Neural cell (in vitro differentiated cells): ENCODE results near the gene GPR141.

Experiments
- EP300 ChIP-seq: fragments of 450-650 bp; conservative IDR thresholded peaks from 2 replicates; pipeline ENCODE4 v1.6.1; 2014; ENCODE audit warnings: antibody characterized with exemption, mild to moderate bottlenecking, moderate library complexity; ENCODE audit not compliant: poor library complexity, severe bottlenecking
- MXI1 ChIP-seq: fragments of 450-650 bp; conservative IDR thresholded peaks from 2 replicates; pipeline ENCODE4 v1.6.1; 2014; ENCODE audit warnings: antibody characterized with exemption, mild to moderate bottlenecking; ENCODE audit not compliant: poor library complexity, severe bottlenecking
- POLR2AphosphoS5 ChIP-seq: IDR thresholded peaks from 2 replicates; pipeline ENCODE4 v1.6.1; 2012
- TAF1 ChIP-seq: IDR thresholded peaks from 2 replicates; pipeline ENCODE4 v1.6.1; 2012; ENCODE audit warnings: low read depth
- TF ChIP-seq, protein P1 (sequence below): fragments of 450-650 bp; IDR thresholded peaks from 2 replicates; pipeline ENCODE4 v1.5.1; 2014; ENCODE audit warnings: antibody characterized with exemption, mild to moderate bottlenecking, moderate library complexity; ENCODE audit not compliant: poor library complexity, severe bottlenecking
- TF ChIP-seq, protein P2 (sequence below): IDR thresholded peaks from 2 replicates; pipeline ENCODE4 v1.6.1; 2012; ENCODE audit warnings: borderline replicate concordance

DNA sequence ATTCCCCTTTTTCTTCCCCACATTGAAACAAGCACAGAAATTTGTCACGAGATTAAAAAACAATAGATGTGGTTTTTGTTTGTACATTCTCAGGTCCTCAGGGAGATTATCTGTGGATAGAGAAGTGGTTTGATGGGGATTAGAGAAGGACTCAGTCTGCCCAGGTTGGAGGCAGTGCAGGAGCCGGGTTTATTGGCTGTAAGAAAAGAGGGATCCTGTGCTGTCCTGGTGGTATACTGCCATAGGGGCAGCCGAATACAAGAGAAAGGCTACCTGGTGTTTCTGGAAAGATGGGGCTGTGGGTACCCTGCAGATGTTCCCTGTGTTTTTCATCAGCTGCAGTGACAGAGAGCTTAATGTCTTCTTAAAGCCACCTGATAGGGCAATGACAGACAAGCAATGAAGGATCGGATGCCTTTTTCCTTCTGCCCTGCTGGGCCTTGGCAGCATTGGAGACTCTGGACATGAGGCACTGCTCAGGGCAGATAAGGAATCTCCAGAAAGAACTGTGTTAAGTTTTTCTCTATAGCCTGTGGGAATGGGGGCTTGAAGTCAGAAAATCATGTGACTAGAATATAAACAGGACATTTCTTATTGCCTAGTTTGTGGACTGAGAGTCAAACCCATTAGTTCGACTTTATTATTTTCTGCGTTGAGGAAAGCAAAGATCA lies 18.1 kb upstream of the GPR141 start:
- TF ChIP-seq, protein P1, sequence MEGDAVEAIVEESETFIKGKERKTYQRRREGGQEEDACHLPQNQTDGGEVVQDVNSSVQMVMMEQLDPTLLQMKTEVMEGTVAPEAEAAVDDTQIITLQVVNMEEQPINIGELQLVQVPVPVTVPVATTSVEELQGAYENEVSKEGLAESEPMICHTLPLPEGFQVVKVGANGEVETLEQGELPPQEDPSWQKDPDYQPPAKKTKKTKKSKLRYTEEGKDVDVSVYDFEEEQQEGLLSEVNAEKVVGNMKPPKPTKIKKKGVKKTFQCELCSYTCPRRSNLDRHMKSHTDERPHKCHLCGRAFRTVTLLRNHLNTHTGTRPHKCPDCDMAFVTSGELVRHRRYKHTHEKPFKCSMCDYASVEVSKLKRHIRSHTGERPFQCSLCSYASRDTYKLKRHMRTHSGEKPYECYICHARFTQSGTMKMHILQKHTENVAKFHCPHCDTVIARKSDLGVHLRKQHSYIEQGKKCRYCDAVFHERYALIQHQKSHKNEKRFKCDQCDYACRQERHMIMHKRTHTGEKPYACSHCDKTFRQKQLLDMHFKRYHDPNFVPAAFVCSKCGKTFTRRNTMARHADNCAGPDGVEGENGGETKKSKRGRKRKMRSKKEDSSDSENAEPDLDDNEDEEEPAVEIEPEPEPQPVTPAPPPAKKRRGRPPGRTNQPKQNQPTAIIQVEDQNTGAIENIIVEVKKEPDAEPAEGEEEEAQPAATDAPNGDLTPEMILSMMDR = no peak
- no peak for TF ChIP-seq EP300
- TF ChIP-seq POLR2AphosphoS5 = no peak
- no peak for TF ChIP-seq MXI1
- TF ChIP-seq, protein P2, sequence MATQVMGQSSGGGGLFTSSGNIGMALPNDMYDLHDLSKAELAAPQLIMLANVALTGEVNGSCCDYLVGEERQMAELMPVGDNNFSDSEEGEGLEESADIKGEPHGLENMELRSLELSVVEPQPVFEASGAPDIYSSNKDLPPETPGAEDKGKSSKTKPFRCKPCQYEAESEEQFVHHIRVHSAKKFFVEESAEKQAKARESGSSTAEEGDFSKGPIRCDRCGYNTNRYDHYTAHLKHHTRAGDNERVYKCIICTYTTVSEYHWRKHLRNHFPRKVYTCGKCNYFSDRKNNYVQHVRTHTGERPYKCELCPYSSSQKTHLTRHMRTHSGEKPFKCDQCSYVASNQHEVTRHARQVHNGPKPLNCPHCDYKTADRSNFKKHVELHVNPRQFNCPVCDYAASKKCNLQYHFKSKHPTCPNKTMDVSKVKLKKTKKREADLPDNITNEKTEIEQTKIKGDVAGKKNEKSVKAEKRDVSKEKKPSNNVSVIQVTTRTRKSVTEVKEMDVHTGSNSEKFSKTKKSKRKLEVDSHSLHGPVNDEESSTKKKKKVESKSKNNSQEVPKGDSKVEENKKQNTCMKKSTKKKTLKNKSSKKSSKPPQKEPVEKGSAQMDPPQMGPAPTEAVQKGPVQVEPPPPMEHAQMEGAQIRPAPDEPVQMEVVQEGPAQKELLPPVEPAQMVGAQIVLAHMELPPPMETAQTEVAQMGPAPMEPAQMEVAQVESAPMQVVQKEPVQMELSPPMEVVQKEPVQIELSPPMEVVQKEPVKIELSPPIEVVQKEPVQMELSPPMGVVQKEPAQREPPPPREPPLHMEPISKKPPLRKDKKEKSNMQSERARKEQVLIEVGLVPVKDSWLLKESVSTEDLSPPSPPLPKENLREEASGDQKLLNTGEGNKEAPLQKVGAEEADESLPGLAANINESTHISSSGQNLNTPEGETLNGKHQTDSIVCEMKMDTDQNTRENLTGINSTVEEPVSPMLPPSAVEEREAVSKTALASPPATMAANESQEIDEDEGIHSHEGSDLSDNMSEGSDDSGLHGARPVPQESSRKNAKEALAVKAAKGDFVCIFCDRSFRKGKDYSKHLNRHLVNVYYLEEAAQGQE = no peak
- TF ChIP-seq TAF1 = no peak
